HG02642 (cell line): ENCODE results near the gene TMEM184B.
A peak's percentile ranks its signal among the peaks of the same experiment; 100 is the strongest.

ENCODE experiments used
- ATAC-seq: cut with Tn5 transposase; IDR thresholded peaks from one replicate; pipeline ENCODE4 v1.9.1; 2021; ENCODE audit warnings: mild to moderate bottlenecking; ENCODE audit not compliant: unreplicated experiment, poor library complexity

Gene TMEM184B

GRCh38 chr22:38272373-38273134, at the start of gene TMEM184B:
TMEM184B (minus strand) TSS chr22:38273010; CDS start chr22:38247961, 25,049 bp downstream.
- ATAC-seq: peak; percentile 87

DNA sequence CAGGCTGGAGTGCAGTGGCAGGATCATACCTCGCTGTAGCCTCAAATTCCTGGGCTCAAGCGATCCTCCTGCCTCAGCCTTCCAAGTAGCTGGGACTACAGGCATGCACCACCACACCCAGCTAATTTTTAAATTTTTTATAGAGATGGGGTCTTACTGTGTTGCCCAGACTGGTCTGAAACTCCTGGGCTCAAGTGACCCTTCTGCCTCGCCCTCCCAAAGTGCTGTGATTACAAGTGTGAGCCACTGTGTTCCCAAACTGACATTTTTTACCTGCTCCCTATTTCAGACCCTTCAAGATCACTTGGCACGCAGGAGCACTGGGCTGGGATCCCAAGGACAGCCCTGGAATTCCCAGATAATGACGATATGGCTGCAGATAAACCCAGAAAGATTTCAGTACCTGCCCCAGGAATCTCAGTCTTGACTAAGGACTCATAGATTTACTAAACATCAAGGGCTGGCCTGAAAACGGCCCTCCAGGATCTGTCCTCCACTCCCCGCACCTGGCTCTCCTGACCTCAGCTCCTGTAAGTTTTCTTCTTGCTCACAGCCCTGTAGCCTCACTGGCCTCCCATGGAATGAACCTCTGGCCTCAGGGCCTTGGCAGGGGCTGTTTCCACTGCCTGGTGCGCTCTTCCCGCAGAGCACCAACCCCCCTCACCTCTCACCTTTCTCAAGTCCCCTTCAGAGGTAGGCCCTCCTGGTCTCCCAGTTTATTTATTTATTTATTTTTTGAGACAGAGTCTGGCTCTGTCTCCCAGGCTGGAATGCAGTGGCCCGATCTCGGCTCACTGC, 48.0 kb upstream of the TMEM184B start:
- no peak for ATAC-seq

DNA sequence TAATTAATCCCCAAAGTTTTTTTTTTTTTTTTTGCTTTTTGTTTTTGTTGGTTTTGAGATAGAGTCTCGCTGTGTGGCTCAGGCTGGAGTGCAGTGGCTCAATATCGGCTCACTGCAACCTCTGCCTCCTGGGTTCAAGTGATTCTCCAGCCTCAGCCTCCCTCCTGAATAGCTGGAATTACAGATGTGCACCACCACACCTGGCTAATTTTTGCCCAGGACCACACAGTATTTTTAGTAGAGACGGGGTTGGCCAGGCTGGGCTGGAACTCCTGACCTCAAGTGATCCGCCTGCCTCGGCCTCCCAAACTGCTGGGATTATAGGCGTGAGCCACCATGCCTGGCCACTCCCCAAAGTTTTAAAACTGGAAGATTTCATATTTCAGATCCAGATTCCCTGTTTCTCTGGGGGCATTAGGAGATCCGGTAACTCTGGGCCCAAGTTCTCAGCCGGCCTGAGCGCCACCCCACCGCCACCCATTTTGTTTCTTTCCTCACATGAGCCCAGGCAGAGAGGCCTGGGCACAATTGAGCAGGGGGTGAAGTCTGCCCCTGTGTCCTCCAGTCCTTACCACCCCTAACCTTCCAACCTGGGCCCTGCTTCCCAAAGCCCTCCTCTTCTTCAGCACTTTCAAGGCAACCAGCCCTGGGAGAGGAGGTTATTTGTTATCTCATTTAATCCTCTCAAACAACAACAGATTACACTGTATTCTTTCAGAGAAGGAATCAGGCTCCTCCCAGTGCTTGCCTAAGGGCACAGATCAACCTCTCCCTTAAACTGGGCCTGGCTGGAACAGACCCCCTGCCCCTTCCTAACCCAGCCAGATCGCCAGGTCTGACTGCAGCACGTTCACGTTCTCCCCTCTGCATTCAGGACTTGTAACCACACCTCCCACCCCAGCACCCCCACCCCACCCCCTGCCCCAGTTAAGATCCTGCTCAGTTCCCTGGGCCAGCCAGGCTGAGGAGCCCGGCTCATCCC, 46.3 kb upstream of the TMEM184B start:
- ATAC-seq: no peak

DNA sequence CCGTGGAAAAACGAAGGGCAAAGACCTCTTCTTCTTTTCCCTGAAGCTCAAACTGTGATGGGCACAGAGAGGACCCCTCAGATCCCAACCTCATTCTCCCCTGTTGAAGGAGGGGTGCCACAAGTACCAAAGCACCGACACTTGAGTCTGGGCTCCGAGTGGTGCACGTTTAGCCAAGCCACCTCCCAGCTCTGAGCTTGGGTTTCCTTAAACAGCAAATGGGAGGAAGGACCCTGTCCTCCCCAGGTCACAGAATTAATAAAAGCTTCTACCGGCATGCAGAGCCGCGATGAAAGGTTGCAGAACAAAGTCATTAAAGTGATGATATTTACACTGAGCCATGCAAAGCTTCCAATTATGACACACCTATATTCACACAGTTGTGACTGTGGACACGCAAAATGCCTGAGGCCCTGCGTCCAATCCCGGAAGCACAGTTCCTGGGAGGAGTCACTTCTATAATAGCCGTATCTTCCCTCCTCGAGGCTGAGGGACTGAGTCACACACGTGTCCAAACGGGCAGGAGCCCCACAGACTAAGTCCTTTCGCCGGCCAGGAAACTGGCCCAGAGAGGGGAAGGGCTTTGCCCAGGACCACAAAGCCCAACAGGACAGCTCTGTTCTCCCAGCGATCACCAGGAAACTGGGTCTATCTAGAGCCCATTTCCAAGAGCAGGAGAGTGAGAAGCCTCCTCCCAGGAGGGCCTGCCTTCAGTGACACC, 45.3 kb upstream of the TMEM184B start:
- ATAC-seq: no peak

DNA sequence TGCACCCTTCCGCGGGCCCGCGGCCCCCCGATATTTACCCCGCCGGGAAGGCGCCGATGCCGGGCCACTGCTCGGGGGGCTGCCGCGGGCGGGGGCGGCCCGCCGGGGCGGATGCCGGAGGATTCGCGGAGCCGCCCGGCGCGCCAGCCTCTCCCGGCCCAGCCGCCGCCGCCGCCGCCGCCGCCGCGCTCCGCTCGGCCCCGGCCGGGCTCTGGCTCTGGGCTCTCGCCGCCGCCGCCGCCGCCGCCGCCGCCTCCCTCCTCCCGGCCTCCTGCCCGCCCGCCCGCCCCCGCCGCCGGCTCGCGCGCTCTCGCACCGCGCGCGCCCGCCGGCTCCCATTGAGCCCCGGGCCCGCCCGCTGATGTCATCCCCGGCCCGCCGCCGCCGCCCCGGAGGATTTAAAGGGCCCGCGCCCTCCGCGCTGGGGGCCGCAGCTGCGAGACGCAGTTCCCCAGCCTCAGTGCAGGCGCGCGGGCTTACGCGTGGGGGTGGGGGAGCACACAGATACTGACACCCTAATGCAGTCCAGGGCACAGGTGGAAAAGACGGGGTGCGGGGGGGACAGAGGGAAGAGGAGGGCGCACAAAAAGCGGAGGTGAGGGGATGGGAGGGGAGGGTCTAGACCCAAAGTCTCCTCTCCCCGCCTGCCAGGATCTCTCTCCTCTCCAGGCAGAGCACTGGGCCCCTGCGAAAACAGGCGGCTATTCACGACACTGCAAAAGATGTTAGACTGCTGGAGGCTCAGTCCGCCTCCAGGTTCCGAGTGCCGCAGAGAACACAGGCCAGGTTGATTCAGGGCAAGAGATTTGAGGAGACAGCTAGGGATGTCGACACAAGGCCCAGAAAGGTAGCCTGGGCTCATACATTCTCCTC, 44.5 kb upstream of the TMEM184B start, which contains the start of gene CSNK1E:
CSNK1E (minus strand) TSS at position 312 of the 873 bp plus-strand sequence. CDS start 3,276 bp downstream, outside the sequence.
- ATAC-seq: peak; percentile 51

- peak; percentile 21 for ATAC-seq
These were observed 43.7 kb upstream of the TMEM184B start for GRCh38 chr22:38316364-38317121.

- no peak for ATAC-seq
These were observed 43.1 kb upstream of the TMEM184B start for GRCh38 chr22:38315823-38316363.

DNA sequence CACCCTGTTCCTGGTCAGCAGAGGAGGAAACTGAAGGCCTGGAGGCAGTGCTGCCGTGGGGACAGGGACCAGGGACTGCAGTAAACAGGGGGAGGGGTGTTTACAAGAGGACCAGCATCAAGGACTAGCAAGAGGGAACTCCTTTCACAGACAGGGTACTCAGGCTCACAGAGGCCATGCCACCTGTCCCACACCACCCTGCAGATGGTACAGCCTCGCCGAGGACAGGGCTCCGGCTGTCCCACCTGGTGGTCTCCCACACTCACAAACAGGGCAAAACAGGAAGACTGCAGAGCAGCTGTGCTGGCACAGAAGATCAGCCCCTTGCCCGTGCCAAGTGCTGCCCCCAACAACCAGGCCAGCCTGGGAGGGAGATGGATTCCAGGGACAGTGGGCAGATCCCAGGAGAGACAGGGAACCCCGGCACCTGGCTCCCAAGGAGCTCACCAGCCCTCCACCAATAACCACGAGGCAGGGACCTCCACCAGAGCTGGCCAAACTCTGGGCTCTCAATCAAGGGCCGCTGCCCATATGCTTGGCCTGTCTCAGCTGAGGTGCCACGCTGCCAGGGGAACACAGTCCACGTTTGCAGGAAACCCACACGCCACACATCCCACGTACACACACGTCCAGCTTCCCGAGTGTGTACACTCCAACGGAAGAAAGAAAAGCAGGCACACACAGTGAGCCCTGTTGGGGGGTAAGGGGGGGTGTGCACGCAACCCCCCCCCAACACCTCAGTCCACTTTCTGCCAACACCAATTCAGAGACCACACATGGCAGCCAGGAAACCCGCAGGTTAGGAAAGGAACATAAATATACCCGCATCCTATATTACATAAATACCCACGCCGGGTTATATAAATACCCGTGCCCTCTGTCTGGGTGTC, 42.4 kb upstream of the TMEM184B start:
- ATAC-seq: no peak

GRCh38 chr22:38314051-38314932, 41.5 kb upstream of the TMEM184B start:
- ATAC-seq: no peak

GRCh38 chr22:38313384-38313955, 40.7 kb upstream of the TMEM184B start:
- ATAC-seq: no peak

DNA sequence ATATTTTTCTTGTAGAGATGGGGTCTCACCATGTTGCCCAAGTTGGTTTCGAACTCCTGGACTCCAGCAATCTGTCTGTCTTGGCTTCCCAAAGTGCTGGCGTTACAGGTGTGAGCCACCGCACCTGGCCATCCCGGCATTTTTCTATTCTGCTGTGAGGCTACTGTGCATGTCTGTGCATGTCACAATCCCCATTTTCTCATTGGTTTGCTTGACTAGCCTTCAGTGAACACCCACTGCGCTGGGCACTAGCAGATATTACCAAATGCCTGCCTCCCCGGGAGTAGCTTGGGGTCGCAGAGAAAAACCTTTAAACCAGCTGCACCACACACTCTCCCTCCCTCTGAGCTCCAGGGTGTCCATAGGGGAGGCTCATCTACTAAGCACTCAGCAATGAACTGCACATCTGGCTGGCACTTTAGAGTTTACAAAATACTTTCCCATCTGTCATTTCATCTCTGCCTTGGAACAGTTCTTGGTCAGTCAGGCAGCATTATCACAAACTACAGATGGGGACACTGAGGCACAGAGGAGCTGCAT, 39.5 kb upstream of the TMEM184B start:
- ATAC-seq: no peak

DNA sequence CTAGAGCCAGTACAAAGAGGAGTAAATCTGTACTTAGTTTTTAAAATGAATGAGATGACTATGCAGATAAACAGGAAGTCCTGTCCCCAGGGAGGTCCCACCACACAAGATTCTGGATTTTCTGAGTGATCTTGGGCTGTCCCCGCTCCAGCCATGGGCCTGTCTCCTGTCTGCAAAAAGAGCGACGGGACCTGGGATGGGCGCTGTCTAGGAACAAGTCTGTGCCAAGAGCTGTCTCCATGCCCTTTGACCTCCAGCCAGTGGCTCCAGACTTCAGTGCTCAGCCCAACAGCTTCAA, 38.5 kb upstream of the TMEM184B start:
- no peak for ATAC-seq

GRCh38 chr22:38310518-38311322, 37.9 kb upstream of the TMEM184B start:
- ATAC-seq: no peak
